ENCODE measurements around the gene GABRB1.

DNA sequence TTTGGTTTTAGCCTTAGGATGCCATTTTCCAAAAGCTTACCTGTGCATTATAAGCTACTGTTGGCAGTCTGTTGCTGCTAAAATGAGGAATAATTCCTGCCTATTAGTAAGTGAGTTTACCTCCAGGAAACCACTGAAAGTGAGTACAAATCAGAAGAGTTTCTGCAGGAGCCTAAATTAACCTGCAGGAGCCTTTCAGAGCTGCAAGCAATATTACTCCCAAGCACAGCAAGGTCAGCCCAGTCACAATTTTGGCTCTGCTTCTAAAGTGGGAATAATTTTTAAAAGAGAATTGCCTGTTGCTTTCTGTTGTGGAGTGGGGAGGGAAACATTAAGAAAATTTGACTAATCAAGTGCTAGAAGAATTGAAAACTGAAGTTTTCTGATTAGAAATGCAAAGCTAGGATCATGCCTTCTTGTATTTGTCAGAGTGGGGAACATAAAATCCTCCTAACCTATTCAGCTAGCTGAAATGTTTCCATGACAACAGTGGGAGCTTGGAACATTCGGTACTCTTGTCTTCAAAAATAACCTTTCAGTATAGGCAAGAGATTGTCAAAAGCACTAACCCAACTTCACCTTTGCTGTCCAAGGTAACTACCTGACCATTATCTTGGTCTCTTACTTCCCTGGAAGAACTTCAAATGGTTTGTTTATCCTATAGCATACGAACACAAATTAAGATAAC is 239.0 kb downstream of the GABRB1 start:
- TF ChIP-seq, protein P1, sequence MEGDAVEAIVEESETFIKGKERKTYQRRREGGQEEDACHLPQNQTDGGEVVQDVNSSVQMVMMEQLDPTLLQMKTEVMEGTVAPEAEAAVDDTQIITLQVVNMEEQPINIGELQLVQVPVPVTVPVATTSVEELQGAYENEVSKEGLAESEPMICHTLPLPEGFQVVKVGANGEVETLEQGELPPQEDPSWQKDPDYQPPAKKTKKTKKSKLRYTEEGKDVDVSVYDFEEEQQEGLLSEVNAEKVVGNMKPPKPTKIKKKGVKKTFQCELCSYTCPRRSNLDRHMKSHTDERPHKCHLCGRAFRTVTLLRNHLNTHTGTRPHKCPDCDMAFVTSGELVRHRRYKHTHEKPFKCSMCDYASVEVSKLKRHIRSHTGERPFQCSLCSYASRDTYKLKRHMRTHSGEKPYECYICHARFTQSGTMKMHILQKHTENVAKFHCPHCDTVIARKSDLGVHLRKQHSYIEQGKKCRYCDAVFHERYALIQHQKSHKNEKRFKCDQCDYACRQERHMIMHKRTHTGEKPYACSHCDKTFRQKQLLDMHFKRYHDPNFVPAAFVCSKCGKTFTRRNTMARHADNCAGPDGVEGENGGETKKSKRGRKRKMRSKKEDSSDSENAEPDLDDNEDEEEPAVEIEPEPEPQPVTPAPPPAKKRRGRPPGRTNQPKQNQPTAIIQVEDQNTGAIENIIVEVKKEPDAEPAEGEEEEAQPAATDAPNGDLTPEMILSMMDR (IDR thresholded peaks at IDR 0.05; ENCODE audit: extremely low read depth in 1 of 2, insufficient read depth in 1 of 2, low read depth in 1 of 2, low read length in 2 of 2) = no peak
- TF ChIP-seq POLR2A (IDR thresholded peaks at IDR 0.05; ENCODE audit: low read depth, low read length) (no peak), EZH2 (IDR thresholded peaks at IDR 0.05; ENCODE audit: borderline replicate concordance, low read depth, low read length, severe bottlenecking) (no peak), POLR2AphosphoS5 (IDR thresholded peaks at IDR 0.05; ENCODE audit: insufficient read depth, low read depth, low read length) (no peak), JUN (IDR thresholded peaks at IDR 0.05; ENCODE audit: borderline replicate concordance, insufficient read depth, insufficient read length, low read depth) (no peak), GATA2 (IDR thresholded peaks at IDR 0.05; ENCODE audit: insufficient read depth, insufficient read length, low read depth, low read length) (no peak), FOS (IDR thresholded peaks at IDR 0.05; ENCODE audit: borderline replicate concordance, insufficient read depth, low read length) (no peak)
- TF ChIP-seq, protein P2, sequence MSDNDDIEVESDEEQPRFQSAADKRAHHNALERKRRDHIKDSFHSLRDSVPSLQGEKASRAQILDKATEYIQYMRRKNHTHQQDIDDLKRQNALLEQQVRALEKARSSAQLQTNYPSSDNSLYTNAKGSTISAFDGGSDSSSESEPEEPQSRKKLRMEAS (IDR thresholded peaks at IDR 0.05; ENCODE audit: insufficient read depth, insufficient read length) = no peak

Measured in endothelial cell of umbilical vein (primary cell).